Medulla oblongata (tissue), 1 donor: ENCODE results near the gene TAF1B.

ENCODE experiments used
- DNase-seq: peaks from one replicate; pipeline ENCODE4 v3.0.0-alpha.2; 2015; ENCODE audit errors: extremely low spot score

The TAF1B gene

DNA sequence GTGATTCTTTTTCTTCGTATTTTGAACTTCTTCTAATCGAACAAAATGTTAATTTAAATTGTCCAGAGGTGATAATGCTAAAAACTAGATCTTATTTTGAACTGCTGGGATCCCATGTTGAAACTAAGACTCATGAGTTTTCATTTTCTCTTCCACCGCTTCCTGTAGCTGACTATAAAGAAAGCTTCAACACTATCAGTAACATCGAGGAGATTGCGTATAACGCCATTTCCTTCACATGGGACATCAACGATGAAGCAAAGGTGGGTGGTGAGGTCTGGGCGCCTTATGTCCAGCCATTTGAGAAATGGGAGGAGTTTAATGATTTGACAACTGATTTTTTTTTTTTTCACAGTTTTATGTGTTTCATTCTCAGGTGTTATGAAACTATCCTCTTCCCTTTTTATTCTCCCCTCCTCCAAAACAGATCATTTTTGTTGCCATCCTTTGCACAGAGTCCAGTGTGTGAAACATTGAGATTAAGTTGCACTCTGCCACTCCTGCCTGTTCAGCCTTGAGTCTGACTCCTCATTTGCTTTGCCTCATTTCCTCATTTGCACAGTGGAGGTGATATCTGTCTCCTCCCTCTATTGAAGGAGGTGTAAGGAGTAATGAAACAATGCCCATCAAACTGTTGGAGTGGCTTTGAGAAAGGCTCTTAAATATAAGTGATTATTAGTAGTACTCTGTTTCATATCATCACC is 122.0 kb downstream of the TAF1B start:
- no peak for DNase-seq

DNA sequence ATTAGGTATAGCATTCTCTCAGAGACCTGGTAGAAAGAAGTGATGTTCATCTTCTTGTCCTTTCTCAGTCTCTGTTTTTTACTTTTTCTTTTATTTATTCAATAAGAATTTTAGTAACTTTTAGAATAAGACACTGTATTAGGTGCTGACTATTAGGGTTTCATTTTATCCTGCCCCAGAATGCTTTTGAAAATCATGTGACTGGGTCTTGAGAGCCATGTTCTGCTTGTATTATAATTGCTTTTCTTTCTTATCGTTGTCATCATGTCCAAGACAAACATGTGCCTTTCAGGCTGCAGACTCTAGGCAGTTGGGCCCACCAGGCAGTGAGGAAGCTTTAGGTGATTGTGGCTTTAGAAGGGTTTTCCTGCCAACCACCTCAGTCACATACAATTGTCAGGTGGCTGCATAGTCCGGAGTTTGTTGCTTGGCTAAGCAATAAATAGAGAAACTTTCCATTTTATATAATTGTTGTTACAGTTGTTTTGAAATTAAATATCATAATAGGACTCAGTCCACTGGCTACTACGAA is 123.3 kb downstream of the TAF1B start:
- no peak for DNase-seq

DNA sequence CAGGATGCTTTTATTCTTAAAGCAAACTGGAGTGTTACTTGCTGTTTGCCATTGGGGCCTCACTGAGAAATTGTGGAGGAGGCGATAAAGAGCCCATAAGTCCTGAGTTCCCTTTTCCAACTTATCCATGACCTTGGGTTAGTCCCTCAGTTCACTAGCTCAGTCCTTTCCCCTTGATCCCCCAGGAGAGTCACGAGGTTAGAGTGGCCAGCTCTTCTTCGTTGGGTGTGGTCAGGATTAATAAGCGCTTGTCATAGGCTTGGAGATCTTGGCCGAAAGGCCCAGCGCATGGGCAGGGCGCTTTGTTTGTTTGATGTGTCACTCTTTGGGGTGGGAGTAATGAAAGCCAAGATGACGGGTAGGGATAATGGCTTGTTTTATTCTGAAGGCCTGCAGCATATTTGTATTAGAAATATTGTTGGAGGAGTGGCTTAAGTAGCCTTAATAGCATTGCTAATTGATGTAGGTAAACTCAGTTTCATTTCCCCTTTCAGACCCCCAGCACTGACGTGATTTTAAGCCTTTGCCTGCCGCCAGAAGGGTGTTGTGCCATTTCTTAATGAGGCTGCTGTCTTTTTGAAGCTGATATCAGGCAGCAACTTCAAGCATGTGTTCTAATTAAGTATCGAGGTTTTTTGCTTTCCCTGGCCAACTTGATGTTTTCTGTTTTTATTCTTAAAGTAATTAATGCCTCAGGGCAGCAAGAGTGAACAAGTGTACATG is 123.9 kb downstream of the TAF1B start:
- DNase-seq, result no peak

DNA sequence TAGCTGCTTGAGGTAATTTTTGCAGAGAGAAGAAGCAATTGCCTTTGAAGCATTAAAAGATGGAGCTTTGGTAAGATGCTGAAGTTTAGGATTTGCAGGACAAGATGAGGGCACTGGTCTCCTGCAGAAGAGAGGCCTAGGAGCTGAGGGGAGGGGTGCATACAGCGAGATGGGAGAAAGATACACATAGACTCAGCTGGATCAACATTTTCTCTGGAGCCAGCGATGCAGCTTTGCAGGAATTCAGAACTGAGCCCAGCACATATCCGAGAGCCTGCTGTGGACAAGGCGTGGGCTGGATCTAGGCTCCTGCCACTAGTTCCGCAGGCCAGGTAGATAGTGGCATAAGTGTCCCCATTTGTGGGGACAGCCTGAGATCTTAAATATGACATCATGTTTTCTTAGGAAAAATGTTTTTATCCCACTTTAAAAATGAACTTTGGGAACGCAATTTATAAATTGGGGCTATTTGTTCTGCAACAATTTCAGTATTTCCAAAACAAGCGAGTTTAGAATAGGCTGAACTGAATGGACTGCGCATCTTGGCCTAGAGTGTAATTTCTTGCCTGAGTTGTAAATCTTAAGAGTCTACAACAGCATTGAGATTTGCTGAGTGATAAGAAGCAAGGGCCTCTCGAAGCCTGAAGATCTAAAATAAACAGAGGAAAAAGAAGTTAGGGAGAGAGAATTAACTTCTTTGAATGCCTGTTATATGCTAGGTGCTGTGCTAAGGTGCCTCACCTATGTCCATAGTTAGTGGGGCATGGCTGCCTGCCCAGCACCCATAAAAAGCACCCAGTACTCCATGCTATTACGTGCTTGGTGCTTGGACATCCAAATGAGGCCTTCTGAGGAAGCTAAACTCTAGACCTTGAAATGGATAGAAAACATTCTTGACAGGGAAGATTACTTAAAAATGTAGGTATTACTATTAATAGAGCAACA is 125.6 kb downstream of the TAF1B start:
- no peak for DNase-seq

DNA sequence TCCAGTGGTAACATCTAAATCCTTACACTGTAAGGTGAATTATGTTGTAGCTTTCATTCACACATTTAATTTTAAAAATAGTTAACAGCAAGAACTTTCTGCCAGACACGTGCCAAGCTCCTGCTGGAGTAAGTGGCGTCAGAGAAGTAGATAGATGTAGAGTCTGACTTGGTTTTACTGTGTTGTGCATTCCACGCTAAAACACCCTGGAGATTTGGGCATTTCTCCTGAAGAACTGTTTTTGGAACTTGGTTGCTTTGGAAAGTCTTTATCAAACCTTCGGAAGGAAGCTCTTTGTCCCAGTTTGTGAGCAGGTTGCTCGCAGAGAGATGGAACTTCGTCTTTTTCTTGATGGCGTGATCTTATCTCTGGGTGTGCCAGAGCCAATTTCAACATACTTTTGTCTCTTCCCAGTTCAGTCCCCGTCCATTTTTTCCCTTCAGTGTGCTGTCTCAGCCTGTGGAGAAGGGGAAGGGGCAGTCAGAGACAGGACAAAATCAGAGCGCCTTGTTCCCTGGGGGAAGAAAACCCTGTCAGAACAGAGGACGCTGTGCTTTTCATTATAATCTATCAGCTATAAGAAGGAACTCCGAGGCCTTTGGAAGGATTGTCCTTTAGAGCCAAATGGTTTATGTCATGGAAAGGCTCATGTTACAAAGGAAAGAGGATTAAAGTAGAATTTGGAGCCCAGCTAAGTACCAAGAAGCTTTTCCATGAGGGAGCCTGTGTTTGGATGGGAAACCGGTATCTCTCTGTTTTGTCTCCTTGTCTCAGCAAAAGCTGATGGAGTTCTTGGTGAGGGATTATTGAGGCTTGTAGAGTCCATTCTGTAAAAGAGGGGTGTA is 127.1 kb downstream of the TAF1B start:
- DNase-seq, result no peak

DNA sequence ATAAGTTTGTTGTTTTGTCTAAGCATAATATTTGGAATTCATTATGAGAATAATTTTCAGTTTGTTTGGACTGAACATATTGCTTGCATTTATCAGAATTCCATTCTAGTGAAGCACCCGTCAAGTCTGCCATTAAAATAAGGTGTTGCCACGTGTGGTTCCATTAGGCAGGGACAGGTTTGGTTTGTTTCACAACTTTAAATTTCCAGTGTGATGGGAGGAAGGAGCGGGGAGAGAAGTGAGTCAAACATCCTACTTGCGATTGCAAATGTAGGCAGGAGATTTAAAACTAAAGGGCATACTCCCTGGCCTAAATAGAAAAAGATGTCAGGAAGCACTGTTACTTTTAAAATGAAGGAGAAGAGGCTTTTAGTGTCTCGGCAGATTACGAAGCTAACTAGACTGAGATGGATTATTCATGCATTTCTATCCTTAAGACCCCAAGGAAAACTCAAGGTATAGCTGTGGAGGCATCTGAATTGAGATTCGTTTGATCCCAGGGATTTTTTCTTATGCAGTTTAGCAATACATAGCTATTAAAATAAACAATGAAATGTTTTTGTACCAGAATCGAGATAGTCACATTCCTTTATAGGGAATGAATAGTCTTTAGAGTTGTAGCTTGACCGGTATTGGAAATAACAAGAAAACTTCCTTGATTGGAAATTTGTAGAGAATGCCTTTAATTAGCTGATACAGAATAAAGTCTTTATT is 128.0 kb downstream of the TAF1B start:
- DNase-seq, result no peak

DNA sequence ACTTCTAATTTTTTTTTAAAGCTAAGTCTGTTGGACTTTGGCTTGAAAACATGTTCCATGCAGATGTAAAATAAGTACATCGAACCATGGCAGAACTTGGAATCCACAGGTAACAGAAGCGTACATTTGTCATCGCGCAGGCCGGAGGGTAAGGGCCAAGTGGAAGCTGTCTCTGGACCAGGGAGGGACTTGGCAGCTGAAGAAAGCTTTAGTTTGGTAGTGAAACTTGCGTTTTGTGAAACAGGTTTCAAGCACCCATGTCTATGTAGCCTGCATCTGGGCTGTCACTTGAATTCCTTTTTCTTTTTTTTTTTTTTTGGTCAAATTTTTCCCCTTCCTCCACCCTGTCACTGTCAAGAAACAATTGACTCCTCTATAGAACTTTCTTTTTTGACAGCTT is 128.6 kb downstream of the TAF1B start:
- no peak for DNase-seq

DNA sequence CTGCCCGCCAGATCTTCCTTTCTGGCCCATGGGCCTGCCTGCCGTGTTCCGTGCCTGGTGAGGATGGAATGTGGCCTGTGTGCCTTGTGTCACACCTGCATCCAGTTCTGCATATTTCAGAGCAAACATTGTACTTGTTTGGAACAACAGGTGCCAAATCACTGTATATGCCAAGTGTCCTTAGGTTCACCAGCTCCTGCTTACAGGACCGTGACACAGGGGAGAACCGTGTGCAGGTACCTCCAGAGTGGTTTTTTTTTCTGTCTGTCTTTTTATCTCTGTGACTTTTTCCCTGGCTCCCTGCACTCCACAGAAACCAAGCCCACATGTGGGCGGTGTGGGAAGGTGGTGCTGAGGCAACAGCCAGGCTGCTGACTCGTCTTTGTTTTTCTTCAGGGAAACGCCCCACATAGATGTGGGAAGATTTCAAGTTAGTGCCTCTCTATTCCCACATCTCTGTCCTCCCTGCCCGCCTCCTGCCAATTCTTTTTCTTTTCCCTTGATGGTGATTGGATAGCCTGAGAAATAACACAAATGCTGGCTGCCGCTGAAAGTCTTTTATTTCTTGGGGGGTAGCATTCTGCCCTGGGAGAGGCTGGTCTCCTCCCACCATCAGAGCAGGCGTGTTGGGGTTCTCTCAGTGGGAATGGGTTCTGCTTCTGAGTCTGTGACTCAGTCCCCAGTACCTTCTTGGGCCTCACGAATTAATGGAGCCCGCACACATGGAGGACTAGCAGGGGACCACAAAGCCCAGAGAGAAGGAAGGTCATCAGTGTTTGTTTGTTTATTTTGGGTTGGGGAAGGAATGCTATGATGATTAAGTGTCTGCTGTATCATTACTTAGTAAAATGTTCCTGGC is 129.6 kb downstream of the TAF1B start:
- no peak for DNase-seq

DNA sequence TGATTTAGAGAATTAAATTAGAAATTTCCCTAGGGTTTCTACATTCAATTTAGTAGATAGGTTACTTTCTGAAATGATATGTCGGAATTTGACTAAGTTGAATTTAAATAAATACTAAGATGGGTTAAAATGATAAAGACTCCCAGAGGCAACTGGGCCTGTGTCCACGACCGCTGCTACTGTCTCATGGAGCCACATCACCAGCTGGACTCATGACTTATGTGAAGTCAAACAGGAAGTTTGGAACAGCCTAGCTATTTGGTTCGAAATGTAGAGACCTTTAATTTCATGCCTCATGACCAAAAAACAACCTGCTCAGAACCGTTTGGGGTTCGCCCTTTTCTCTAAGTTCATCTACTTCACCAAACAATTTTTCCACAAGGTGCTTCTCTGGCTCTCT is 130.4 kb downstream of the TAF1B start:
- DNase-seq, result no peak

DNA sequence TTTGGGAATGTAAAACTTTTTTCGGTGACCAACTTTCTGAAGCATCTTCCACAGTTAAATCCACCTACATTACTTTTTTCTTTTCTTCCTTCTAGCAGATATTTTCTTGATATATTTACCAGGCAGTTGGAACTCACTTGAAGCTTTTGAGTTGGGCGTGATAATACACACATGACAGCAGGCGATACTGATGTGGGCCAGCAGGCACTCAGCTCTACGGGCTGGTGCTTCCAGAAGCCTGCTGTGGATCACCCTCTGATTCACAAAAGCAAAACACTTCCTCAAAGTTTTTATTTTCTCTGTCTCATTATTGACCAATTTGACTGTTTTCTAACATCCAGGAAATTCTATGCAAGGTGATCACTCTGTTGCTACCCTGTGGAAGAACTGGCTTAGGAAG is 131.1 kb downstream of the TAF1B start:
- no peak for DNase-seq

DNA sequence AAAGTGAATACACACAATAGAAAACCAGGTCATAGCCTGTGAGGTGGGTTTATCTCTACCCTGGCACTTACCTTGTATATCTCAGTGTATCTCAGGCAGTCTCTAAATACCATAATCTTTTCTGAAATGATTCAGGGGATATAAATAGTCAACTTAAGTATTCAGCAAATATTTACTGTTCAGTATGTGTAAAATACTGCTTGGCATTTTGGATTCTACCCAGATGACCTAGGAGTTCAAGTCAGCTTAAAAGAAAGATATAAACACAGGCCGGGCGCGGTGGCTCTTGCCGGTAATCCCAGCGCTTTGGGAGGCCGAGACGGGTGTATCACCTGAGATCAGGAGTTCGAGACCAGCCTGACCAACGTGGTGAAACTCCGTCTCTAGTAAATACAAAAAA is 132.1 kb downstream of the TAF1B start:
- DNase-seq, result no peak

DNA sequence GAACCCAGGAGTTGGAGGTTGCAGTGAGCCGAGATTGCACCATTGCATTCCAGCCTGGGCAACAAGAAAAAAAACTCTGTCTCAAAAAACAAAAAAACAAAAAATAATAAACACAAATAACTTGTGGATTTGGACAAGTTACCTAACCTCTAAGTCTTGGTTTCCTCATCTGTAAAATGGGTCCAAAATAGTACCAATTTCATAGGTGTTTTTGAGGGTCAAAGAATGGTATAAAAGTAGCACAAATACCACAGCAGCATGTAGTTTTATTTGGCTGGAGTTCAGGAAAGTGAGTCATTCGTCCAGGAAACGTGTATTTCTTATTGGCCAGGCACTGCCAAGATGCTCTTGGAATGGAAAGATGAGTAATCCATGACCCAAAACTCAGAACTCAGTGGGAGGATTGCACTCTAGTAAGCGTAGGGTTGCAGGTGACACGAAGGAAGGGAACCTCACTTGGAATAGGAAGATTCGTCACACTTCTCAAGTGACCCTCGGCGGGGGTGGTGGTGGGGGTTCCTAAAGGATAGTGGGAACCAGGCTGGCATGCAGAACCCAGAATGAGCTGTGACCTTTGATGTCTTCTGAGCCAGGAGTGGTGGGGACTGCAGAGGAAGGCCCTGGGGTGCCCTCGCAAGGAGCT is 132.7 kb downstream of the TAF1B start:
- no peak for DNase-seq

DNA sequence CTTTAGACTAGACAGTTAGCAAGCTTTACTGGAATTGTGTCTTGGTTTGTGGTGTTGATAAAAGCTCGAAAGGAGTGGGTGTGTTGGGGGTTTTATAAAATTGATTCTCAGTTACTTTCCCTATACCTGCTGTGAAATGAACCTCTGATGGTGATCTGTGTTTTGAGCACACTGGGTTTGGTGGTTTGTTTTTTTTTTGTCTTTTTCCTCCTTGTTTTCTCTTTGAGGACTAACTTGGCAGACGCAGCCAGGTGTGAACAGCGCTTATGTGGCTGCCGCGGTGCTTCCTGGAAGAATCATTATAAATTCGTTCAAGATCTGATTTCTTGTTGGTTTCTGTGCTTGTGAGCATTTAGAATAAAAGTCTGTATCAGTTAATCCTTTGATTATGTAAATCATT is 136.7 kb downstream of the TAF1B start:
- DNase-seq, result no peak

DNA sequence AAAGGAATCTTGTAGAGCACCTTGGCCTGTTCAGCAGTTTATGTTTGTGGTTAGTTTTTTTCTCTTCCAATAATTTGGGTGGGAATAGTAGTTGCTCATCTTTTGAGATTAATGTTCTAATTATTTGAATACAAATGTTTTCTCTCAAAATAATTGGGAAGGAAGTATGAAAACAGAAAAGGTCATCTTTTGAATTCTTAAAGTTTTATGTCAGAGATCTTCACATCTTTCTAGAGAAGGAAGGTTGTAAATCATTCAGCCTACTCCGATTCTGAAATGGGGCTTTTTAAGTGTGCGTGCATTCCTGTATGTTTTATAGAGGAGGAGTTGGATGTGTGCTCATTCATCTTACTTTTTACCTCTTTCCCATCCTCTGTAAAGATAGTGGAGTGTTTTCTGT is 137.2 kb downstream of the TAF1B start:
- DNase-seq, result no peak

DNA sequence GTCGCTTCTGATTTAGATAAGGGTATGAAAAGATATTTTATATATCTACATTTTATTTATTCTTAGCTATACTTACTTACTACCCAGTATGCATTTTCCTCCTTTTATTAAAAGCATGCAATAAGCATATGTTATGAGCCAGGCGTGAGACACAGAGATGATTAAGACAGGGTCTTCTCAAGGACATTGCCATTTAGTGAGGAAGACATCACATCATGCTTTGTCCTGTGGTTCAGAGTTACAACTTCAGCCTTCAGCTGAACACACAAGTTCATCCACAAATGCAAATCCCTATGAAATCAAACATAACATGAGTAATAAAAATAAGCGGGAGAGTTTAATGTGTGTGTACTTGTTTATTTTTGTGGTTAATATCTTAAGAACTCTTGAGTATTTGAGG is 138.4 kb downstream of the TAF1B start:
- DNase-seq, result no peak

DNA sequence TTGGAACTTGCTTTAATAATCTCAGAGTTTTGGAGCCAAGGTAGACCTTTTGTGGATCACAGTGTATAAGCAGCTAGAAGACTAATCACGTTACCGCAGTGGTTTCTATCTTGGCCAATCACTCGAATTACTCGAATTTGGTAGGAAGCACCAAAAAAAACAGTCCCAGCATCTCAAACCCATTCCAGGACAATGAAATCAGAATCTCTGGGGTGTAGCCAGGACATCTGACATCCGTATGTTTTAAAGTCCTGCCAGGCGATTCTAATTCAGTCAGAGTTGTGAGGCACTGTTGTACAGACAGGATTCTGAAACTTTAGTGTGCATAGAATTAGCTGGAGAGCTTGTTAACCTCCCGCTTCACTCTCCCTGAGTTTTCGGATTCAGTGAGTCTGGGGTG is 139.0 kb downstream of the TAF1B start:
- DNase-seq, result no peak

DNA sequence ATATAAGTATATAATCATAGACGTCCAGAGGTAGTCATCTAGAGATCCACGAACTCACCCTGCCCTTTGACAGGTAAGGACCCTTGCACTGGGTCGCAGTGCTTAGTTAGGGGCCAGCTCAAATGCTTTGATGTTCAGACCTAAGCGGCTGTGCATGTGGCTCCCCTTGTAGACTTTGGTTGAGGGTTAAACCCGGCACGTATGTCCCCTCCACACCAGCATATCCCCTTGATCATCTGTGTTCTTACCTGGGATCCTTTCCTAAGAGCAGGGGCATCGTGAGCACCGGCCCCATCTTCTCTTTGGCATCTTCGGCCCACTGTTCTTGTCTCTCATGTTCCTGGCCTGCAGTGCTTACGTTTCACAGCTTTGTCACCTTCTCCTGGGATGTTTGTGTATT is 139.6 kb downstream of the TAF1B start:
- no peak for DNase-seq

DNA sequence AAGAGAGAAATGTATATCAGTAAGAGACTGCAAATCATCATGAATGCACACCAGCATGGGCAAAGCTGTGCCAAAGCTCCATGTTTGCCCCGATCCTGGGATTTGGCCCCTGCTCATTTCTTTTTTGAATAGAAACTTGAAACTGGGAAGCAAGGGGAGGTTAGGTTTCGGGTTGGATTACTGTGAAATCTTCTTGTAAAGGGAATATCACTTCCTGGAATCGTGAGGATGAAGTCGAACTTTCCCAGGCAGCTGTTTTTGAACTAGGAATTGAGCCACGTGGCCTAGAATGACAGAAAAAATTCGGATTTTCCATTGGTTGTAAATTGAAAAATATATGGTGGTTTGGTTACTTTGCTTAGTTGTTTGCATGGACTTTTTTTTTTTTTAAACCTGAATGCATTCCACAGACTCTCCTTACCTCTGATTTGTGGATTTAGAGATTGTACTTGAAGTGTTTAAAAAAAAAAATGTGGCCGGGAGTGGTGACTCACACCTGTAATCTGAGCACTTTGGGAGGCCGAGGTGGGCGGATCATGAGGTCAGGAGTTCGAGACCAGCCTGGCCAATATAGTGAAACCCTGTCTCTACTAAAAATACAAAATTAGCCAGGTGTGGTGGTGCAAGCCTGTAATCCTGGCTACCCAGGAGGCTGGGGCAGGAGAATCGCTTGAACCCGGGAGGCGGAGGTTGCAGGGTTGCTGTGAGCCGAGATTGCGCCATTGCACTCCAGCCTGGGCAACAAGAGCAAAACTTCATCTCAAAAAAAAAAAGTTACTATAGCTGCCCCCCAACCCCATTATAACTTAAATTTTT is 140.3 kb downstream of the TAF1B start:
- no peak for DNase-seq
